Upper lobe of left lung (tissue), 6 donors: Measurements from ENCODE around the gene RPRD1B. TPM values are rescaled to one million over a fixed set of nuclear protein-coding genes. Genes with fewer than 3 reads are reported as not detected.

ENCODE experiments used
- ATAC-seq, 2 donors: fragments of 200-7000 bp; cut with Tn5 transposase; one replicate each; pipeline ENCODE4 v1.9.1; 2022; ENCODE audit warnings: mild to moderate bottlenecking in 2 of 2, moderate library complexity in 2 of 2; ENCODE audit not compliant: low FRiP score in 2 of 2
- DNase-seq, 2 donors: peaks; one replicate each; pipeline ENCODE4 v3.0.0-alpha.2; 2019 to 2020
- H3K27ac ChIP-seq, 4 donors: fragments of 200-600 bp; sonication (generic); one replicate each; pipeline ENCODE4 v1.5.1; 2016 to 2019
- H3K27me3 ChIP-seq, 4 donors: fragments of 200-600 bp; sonication (generic); one replicate each; pipeline ENCODE4 v1.5.1; 2017 to 2019
- H3K36me3 ChIP-seq, 4 donors: fragments of 200-600 bp; sonication (generic); one replicate each; pipeline ENCODE4 v1.5.1; 2016 to 2019
- H3K4me1 ChIP-seq, 4 donors: fragments of 200-600 bp; sonication (generic); one replicate each; pipeline ENCODE4 v1.5.1; 2018 to 2019
- H3K4me3 ChIP-seq, 4 donors: fragments of 200-600 bp; sonication (generic); one replicate each; pipeline ENCODE4 v1.5.1; 2017 to 2019; ENCODE audit warnings: mild to moderate bottlenecking in 2 of 4, moderate library complexity in 1 of 4
- H3K9me3 ChIP-seq, 4 donors: fragments of 200-600 bp; sonication (generic); one replicate each; pipeline ENCODE4 v1.5.1; 2018 to 2019
- CTCF ChIP-seq, 6 experiments: fragments of 450-650 bp in 4 of 6; fragments of 200-600 bp in 2 of 6; sonication (generic) in 2 of 6; IDR thresholded peaks; one replicate each; pipeline ENCODE4 v1.5.1; 2016 to 2019; ENCODE audit warnings: antibody characterized with exemption in 6 of 6
- EP300 ChIP-seq, 4 donors: sonication (generic); formaldehyde crosslinking; IDR thresholded peaks; one replicate each; pipeline ENCODE4 v1.5.1; 2017; ENCODE audit warnings: antibody characterized with exemption in 4 of 4, control low read depth in 2 of 4
- POLR2A ChIP-seq, 4 donors: fragments of 450-650 bp; IDR thresholded peaks; one replicate each; pipeline ENCODE4 v1.5.1; 2016 to 2017; ENCODE audit warnings: antibody characterized with exemption in 4 of 4, mild to moderate bottlenecking in 2 of 4
- POLR2AphosphoS5 ChIP-seq, 2 donors: sonication (generic); formaldehyde crosslinking; IDR thresholded peaks; one replicate each; pipeline ENCODE4 v1.5.1; 2017; ENCODE audit warnings: antibody characterized with exemption in 2 of 2
- WGBS, 2 donors: methylation state at CpG; one replicate each; pipeline ENCODE4 v1.1.5; 2017 to 2018; 5-methylcytosine and 5-hydroxymethylcytosine counted together
- total RNA-seq, 6 donors: library from RNA; depleted of rRNA in 4 of 6; stranded (reverse); fragments of >200 nt in 4 of 6; gene quantifications; one replicate each; pipeline versions ENCODE4 v1.1.0 to v1.2.1, GENCODE V29; 2016 to 2021
- donor health status: DM: no; HTN: no; CAD: no; lungs with moderate emphysema.
- donor health status: DM: no; HTN: yes; CAD: no; lungs with severe emphysema.

RPRD1B gene
- total RNA-seq, 6 donors from 2014 or later = 26.0 to 75.4 (median 29.2) TPM

DNA sequence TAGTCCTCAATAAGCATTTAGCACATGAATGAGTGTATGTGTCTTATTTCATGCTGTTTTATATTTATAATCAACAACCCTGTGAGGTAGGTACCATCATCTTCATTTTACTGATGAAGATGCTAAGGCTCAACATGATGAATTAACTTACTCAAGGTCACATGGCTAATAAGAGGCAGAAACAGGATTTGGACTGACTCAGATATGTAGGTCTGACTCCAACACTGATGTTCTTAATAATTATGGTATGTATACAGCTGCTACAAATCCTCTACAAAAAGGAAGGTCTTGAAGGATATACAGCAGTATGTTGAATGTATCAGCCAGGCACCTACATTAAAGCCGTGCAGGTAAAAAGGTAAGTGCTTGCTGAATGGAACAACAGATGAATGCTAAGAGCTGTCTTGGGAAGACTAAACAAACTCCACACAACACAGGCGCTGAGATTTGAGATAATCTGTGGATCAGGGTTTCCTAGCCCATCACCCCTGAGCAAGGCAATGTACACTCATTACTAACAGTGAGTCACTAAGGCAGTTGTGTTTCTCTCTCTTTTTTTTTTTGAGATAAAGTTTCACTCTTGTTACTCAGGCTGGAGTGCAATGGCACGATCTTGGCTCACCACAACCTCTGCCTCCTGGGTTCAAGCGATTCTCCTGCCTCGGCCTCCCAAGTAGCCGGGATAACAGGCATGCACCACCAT, 32.2 kb upstream of the RPRD1B start:
- ATAC-seq = no peak
- H3K36me3 ChIP-seq = peaks cover 48 to 91% (median 61%) of the 10 kb centered on the region in 4 donors

GRCh38 chr20:38001981-38002380, 31.6 kb upstream of the RPRD1B start:
- DNase-seq (peak in 1 of 2 donors; percentile 30), ATAC-seq (no peak)
- H3K4me1 ChIP-seq = no peaks in the 10 kb centered on the region
- WGBS, 2 donors = 96 to 100% methylated on average over 4 of the region's 4 CpGs
- TF ChIP-seq POLR2A (IDR thresholded peaks at IDR 0.05) = no peak
- TF ChIP-seq CTCF (IDR thresholded peaks at IDR 0.05) = no peak
- no peak for TF ChIP-seq EP300 (IDR thresholded peaks at IDR 0.05)
- no peak for TF ChIP-seq POLR2AphosphoS5 (IDR thresholded peaks at IDR 0.05)
- no peaks in the 10 kb centered on the region for H3K27me3 ChIP-seq
- H3K9me3 ChIP-seq = no peaks in the 10 kb centered on the region
- H3K4me3 ChIP-seq = no peak overlapping the region
- H3K36me3 ChIP-seq = peaks cover 42 to 84% (median 55%) of the 10 kb centered on the region in 4 donors
- H3K27ac ChIP-seq = no peak overlapping the region

More for the DNA sequence above, 32.2 kb upstream of the RPRD1B start:
- TF ChIP-seq EP300 (IDR thresholded peaks at IDR 0.05) (no peak), CTCF (IDR thresholded peaks at IDR 0.05) (no peak), POLR2A (IDR thresholded peaks at IDR 0.05) (no peak), POLR2AphosphoS5 (IDR thresholded peaks at IDR 0.05) (no peak)
- 92 to 97% methylated on average over 6 of the region's 6 CpGs for WGBS, 2 donors
- Histone ChIP-seq H3K27me3 (no peaks in the 10 kb centered on the region), H3K4me1 (no peaks in the 10 kb centered on the region), H3K27ac (no peak overlapping the region), H3K9me3 (no peaks in the 10 kb centered on the region), H3K4me3 (no peak overlapping the region)
- no peak for DNase-seq

GRCh38 chr20:38002422-38002821, 31.1 kb upstream of the RPRD1B start:
- Histone ChIP-seq H3K36me3 (peaks cover 38 to 83% (median 50%) of the 10 kb centered on the region in 4 donors), H3K9me3 (no peaks in the 10 kb centered on the region), H3K27ac (no peak overlapping the region), H3K4me1 (no peaks in the 10 kb centered on the region), H3K27me3 (no peaks in the 10 kb centered on the region), H3K4me3 (no peak overlapping the region)
- ATAC-seq (no peak), DNase-seq (no peak)
- 85 to 87% methylated on average over 8 of the region's 8 CpGs for WGBS, 2 donors
- no peak for TF ChIP-seq POLR2A (IDR thresholded peaks at IDR 0.05)
- no peak for TF ChIP-seq EP300 (IDR thresholded peaks at IDR 0.05)
- no peak for TF ChIP-seq CTCF (IDR thresholded peaks at IDR 0.05)
- no peak for TF ChIP-seq POLR2AphosphoS5 (IDR thresholded peaks at IDR 0.05)

DNA sequence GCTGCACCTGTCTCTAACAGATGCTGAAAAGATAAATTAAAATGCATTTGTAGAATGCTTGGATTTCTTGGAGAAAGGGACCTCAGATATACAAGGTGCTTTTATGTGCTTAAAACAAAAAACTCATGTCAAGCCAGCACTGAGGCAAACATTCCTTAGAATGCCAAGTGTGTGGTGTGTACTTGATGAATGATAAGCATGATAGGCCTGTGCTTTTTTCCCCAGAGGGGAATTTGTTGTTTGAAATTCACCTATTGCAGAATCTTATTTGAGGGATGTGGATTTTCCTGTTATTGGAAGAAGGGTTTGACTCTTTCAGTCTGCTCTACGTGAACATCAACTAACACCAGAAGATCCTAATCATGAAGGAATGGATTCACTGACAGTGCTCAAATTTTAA, 29.1 kb upstream of the RPRD1B start:
- TF ChIP-seq EP300 (IDR thresholded peaks at IDR 0.05) = no peak
- no peak for TF ChIP-seq POLR2A (IDR thresholded peaks at IDR 0.05)
- no peak for DNase-seq
- Histone ChIP-seq H3K27ac (no peak overlapping the region), H3K4me1 (no peaks in the 10 kb centered on the region), H3K9me3 (no peaks in the 10 kb centered on the region), H3K27me3 (no peaks in the 10 kb centered on the region), H3K36me3 (peaks cover 24 to 63% (median 31%) of the 10 kb centered on the region in 4 donors), H3K4me3 (no peak overlapping the region)
- ATAC-seq = no peak
- 70 to 86% methylated on average over 1 of the region's 1 CpG for WGBS, 2 donors

DNA sequence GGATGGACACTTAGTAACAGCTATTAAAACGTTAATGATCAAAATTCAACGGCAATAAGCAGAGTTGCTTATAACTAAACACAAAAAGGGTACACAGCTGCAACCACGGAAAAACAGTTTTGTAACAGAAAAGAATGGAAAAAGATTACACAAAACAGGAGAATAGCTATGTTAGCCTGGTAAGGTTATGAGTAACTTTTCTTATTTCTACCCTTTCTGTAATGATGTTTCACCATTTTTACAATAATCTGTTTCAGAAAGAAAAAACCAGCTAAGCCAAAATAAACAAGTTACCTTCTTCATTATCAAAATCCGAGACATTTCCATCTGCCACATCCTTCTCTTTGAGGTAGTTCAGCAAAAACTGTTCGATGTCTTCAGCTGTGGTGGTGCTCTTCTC, 27.6 kb upstream of the RPRD1B start:
- ATAC-seq (no peak), DNase-seq (no peak)
- WGBS, 2 donors = 88 to 90% methylated on average over 5 of the region's 5 CpGs
- H3K4me3 ChIP-seq = no peak overlapping the region
- no peaks in the 10 kb centered on the region for H3K9me3 ChIP-seq
- no peaks in the 10 kb centered on the region for H3K4me1 ChIP-seq
- peaks cover 10 to 48% (median 17%) of the 10 kb centered on the region in 4 donors for H3K36me3 ChIP-seq
- H3K27me3 ChIP-seq = no peaks in the 10 kb centered on the region
- TF ChIP-seq CTCF (IDR thresholded peaks at IDR 0.05) = no peak
- no peak for TF ChIP-seq EP300 (IDR thresholded peaks at IDR 0.05)
- no peak for TF ChIP-seq POLR2AphosphoS5 (IDR thresholded peaks at IDR 0.05)
- no peak for TF ChIP-seq POLR2A (IDR thresholded peaks at IDR 0.05)
- no peak overlapping the region for H3K27ac ChIP-seq
